GM08714 (cell line): Measurements from ENCODE around the gene XPA.

Source experiments
- H3K4me3 ChIP-seq: fragments of 200-500 bp; sonication (Bioruptor generic); 2 replicates; pipeline ENCODE4 v1.5.1; 2014; ENCODE audit warnings: mild to moderate bottlenecking, low read length, inconsistent platforms
- ZNF274 ChIP-seq: IDR thresholded peaks from 2 replicates; pipeline ENCODE4 v1.6.1; 2012; ENCODE audit warnings: mild to moderate bottlenecking, low read depth, low read length

Gene XPA

DNA sequence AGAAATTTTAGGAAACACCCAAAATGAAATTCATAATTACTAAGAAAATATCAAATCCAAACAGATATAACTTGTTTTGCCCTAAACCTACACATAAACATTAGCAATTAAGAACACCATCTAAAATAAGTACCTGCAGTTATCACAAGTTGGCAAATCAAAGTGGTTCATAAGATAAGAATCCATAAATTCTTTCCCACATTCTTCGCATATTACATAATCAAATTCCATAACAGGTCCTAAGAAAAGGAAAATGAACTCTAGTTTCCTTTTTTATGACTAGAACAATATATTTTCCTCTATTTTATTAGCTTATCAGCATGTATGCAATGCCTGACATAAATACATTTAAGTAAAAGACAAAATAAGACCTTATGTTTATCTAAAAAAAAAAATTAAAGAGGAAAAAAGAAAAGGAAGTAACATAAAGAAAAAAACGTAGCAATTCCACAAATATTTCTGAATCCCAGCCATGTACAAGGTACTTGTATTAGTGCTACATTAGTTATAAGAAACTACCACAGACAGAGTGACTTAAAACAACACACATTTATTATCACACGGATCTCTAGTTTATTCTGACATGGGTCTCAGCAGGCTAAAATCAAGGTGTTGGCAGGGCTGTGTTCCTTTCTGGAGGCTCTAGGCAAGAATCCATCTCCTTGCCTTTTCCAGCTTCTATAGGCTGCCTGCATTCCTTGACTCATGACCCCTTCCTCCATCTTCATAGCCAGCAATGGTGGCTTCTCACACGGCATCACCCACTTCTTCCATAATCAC lies 7.5 kb downstream of the XPA start:
- no peak overlapping the region for H3K4me3 ChIP-seq
- no peak for TF ChIP-seq ZNF274

DNA sequence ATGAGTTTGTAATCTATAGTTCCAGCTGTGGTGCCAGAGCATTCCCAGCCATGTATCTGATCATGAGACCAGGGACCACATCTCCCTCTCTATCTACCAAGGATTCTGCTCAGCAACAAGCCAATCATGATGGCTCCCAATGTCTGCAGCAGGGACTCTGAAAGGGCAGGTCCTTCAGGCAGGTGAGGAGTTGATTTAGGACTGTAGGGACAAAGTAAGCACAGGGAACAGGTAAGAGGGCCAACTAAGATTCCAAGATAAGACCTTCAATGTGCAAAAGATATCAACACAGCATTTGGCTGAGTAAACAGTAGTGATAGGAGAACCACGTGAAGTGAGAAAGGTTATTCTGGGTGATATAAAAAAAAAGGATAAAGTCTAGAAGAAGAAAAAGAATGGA lies 8.5 kb downstream of the XPA start:
- no peak for TF ChIP-seq ZNF274

DNA sequence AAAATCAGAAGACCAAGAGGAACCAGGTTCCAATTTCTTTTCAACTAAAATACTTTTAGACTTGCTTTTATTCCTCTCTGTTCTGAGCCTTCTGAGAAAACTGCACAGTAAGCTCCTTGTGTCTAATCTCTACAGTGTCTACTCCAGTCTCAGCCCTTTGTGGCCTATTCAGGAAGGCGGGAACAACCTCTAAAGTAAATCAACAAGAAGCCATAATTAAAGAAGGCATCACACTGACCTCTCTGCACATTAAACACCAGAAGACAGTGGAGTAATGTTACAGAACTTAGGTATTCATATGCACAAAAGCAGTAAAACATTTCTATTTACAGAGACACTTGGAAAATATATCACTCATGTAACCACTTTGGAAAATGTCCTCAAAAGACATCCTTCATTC lies 14.9 kb downstream of the XPA start:
- no peak for TF ChIP-seq ZNF274
- H3K4me3 ChIP-seq: no peak overlapping the region

More for the DNA sequence above, 8.5 kb downstream of the XPA start:
- H3K4me3 ChIP-seq: no peak overlapping the region

DNA sequence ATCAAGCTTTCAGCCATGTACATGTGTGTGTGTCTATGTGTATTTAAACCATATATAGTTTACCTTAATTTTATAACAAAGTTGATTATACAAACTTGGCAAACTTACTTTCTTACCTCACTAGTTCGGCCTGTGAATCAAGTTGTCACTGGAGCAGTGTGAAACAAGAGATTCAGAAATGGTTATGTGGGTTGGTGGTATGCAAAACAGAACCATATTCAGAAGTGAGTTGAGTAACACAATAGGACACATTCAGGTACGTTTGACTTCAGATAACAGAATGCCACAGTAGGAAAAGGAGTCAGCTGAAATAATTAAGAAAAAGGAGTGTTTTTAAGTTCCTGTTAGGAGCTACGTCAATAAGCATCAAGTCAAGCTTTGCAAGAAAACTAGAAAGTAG lies 21.5 kb downstream of the XPA start:
- TF ChIP-seq ZNF274: no peak
- H3K4me3 ChIP-seq: no peak overlapping the region

DNA sequence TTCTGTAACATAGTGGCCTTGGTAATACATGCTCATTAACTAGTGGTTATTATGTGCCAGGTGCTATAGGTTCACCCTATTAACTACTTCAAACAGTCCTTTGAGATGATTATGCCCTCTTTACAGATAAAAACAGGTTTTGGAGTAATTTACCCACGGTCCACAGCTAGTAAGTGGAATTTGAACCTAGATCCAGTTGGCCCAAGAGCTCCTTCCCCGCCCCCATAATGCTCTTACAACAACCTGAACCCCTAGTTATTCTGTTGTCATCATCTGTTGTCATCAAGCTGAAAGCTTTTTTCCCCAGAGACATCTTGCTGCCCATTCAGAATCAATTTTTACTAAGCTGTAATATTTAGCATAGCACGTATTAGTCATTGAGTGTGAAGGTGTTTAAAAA lies 23.2 kb downstream of the XPA start:
- no peak overlapping the region for H3K4me3 ChIP-seq
- TF ChIP-seq ZNF274: no peak

DNA sequence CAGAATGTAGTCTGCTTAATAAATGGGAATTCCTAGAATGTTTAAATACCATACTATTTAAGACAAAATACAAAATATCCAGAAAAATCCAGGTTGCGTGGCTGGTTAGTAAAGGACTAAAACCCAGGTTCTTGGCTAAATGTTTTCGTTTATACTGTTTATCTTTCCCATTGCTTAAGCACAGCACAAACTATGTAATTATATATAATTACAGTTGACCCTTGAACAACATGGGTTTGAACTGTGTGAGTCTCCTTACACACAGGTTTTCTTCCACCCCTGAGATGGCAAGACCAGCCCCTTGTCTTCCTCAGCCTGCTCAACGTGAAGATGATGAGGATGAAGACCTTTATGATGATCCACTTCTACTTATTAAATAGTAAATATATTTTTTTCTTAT lies 24.7 kb downstream of the XPA start:
- H3K4me3 ChIP-seq: no peak overlapping the region
- TF ChIP-seq ZNF274: no peak

DNA sequence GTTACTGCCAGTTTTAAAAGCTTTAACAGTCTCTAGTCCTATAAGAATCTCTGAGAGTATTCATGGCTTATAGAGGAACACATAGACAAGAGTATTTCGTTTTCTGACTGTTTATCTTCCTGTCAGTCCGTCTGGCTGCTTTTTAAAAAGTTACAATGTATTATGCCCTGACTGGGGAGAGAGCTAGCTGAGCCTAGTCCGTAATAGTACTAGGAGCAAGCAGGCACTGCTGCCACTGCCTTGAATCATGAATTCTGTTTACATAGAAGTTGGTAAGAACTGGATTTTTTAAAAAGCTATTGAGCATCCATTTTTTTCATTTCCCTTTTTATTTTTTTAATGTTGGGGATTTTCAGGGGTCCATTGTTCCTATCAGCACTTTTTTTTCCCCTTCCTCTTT lies 26.6 kb downstream of the XPA start:
- no peak for TF ChIP-seq ZNF274
- no peak overlapping the region for H3K4me3 ChIP-seq

DNA sequence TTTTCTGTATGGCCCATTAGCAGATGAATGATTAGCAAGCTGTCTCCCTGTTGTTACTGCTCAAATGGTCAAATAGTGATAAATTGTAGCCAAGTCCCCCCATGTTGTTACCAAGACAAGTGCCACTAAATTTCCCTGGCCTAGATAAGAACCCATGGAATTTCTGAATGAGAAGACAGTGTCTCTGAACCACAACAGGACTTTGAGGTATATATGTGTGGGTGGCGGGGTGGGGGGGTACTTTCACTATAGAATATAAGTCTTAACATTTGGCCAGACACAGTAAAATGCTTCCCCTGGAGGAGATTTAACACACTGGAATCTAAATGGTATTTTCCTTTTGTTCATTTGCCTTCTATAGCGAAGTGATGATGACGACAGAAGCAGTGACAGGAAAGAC lies 28.7 kb downstream of the XPA start:
- no peak overlapping the region for H3K4me3 ChIP-seq
- no peak for TF ChIP-seq ZNF274

DNA sequence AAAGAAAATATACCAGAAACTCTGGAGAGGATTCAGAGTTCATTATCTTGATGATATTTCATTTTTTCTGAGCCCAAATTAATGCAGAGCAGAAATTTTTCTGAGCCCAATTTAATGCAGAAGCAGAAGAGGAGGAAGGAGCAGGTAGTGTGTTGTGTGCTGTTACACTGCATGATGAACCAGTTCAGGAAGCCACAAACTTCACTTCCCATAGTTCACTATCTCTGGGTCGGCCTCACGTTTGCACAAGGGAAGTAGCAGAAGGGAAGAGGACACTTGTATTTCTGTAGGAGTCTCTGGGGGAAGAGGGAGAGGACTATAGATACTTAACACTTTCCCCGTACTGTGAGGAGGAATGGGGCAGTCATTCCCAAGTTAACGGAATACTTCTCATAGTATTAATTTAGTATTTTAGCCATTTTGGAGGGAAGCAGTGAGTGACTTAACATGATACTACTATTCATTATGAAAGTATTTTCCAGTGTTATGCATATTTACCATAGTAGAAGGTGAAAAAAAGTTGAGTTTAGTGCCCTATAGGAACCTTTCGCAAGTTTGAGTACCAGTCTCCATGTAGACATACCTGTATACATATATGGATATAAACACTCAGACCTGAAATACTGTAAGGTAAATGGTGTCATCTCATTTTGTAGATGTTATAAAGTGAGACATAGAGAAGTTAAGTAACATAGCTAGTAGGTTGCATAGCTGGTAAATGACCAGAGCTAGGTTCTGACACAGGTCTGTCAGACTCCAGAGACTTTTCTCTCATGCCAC lies 30.0 kb downstream of the XPA start:
- TF ChIP-seq ZNF274: no peak
- no peak overlapping the region for H3K4me3 ChIP-seq

DNA sequence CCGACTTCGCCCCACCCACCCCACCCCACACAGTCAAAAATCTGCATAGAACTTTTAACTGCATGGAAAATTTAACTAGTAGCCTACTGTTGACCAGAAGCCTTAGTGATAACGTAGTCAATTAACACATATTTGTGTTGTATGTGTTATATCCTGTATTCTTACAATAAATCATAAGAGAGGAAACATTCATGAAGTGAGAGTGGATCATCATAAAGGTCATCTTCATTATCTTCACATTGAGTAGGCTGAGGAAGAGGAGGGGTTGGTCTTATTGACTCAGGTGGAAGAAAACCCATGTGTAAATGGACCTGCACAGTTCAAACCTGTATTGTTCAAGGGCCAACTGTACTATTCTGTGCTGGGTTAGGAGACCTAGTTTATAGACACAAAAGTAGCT lies 31.4 kb downstream of the XPA start:
- H3K4me3 ChIP-seq: no peak overlapping the region
- no peak for TF ChIP-seq ZNF274

DNA sequence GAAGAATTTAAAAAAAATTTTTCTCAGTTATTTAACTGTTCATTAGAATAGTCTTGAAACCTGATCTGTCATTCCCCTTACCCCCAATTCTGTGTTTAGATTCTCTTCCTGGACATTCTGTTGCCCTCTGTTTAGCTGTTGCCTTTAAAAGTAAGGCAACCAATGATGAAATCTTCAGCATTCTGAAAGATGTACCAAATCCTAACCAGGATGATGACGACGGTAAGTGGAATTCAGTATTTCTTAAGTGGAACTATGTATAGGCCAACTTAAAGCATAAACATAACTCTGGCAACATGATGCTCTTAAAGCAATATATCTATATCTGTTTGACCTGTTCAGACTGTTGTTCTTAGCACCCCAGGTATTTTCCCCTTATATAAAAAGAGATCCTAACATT lies 36.3 kb downstream of the XPA start:
- no peak for TF ChIP-seq ZNF274
- H3K4me3 ChIP-seq: no peak overlapping the region

DNA sequence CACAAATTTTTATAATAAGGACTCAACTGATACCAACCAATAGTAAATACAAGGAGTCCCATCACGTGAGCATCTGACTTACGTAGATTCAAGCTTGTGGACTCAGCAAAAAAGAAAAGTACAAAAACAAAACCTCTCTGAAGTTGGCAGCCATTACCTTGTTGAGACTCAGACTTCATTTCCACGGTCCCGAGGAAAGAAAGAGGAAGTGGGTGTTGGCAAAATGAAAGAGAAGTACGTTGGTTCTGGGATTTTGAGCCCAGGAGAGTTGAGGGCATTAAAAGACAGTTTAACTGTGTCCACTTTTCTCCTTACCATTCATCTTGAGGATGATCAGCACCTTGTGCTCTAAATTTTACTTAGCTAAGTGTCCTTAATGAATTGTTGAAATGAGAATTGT lies 36.8 kb downstream of the XPA start:
- no peak for TF ChIP-seq ZNF274
- H3K4me3 ChIP-seq: no peak overlapping the region

DNA sequence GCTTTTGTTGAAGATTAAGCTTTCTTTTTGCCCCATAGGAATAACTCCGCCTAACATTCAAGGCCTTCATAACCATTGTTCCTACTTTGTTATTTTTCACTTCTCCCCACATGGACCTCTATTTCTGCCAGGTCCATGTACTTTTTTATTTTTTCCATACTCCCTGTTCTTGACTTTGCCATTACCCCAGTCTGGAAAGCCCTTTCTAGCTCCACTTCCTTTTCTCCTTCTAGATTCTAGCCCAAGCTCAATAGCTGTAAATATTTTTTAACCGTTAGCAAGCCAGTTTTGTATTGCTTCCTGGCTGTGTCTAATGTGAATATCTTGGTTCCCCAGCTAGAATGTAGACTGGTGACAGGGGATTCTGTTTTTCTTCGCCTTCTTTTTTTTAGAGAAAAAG lies 37.4 kb downstream of the XPA start:
- TF ChIP-seq ZNF274: no peak

DNA sequence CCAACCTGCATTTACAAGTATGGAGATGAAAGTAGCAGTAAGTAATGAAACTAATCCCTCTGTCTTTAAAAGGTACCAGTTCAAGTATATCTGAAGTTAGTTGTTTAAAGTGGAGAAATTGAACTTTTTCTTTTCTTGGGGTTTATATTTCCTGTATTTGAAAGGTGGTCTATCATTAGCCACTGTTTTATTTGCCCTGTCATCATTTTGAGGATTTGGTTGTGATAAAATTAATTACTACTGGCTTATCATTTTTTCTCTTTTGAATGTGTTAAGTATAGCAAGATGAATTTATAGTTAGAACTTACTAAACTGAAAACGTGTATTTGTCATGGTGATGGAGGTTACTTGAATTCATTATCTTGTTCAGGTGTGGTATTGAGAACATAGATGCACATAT lies 38.4 kb downstream of the XPA start:
- TF ChIP-seq ZNF274: no peak
- H3K4me3 ChIP-seq: no peak overlapping the region

More for the DNA sequence above, 37.4 kb downstream of the XPA start:
- H3K4me3 ChIP-seq: no peak overlapping the region

DNA sequence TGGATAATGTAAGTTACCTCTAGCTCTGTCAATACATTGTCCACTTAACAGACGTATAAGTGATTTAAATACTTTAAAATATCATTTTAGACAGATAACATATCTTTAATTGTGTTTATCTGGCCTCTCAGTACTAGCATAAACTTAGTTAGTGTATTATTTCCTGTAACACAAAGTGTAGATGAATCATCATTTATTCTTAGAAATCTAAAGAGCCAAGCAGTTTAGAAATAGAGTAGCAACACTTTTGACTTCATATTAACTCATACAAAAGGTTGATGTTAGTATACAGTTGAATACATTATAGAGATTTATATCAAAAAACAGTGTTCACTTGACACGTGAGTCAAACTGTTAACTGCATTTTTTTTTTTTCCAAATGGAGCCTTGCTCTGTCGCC lies 45.5 kb downstream of the XPA start:
- no peak overlapping the region for H3K4me3 ChIP-seq
- no peak for TF ChIP-seq ZNF274
